HEK293 (cell line): ENCODE data around the gene PARVA.

ENCODE experiments used
- CTCF ChIA-PET: fragments of 350-600 bp; formaldehyde crosslinking; extraction: SDS; loops from one replicate; lab custom pipeline; 2021; ENCODE audit warnings: antibody characterized with exemption; lab: Yijun Ruan, JAX
- POLR2A ChIA-PET: fragments of 300-600 bp; formaldehyde crosslinking; extraction: SDS; loops from one replicate; lab custom pipeline; 2020; ENCODE audit warnings: antibody characterized with exemption, inconsistent platforms; lab: Yijun Ruan, JAX
- H3K27ac ChIP-seq: fragments of 200-500 bp; sonication (Bioruptor generic); 2 replicates; pipeline ENCODE4 v1.5.1; 2014; ENCODE audit warnings: low read depth, low read length, control low read depth, inconsistent platforms; ENCODE audit errors: extremely low read depth
- H3K36me3 ChIP-seq, 2 experiments: fragments of 200-500 bp in 1 of 2; sonication (Bioruptor generic) in 1 of 2; 1 replicate in 1 of 2; 2 replicates in 1 of 2; pipeline ENCODE4 v1.5.1; 2014 to 2017; ENCODE audit warnings: inconsistent platforms in 2 of 2, low read length in 2 of 2; ENCODE audit not compliant: control insufficient read depth in 2 of 2, insufficient read depth in 1 of 2
- H3K4me1 ChIP-seq: fragments of 200-500 bp; sonication (Bioruptor generic); 2 replicates; pipeline ENCODE4 v1.5.1; 2014; ENCODE audit warnings: mild to moderate bottlenecking, low read length, inconsistent platforms; ENCODE audit not compliant: control insufficient read depth, insufficient read depth
- H3K4me3 ChIP-seq: 2 replicates; pipeline ENCODE4 v1.5.1; 2011; ENCODE audit warnings: low read depth, mild to moderate bottlenecking, control low read depth, low read length, moderate library complexity
- H3K9me3 ChIP-seq: fragments of 200-500 bp; sonication (Bioruptor generic); 2 replicates; pipeline ENCODE4 v1.5.1; 2014; ENCODE audit warnings: low read depth, low read length, inconsistent platforms; ENCODE audit not compliant: control insufficient read depth, insufficient read depth
- GLIS1 ChIP-seq: fragments of 450-650 bp; formaldehyde crosslinking; IDR thresholded peaks from 2 replicates; pipeline ENCODE4 v1.5.1; 2016; ENCODE audit warnings: missing biosample characterization, missing genetic modification characterization
- ZBTB17 ChIP-seq: fragments of 450-650 bp; formaldehyde crosslinking; IDR thresholded peaks from 2 replicates; pipeline ENCODE4 v1.5.1; 2016; ENCODE audit warnings: missing biosample characterization, missing genetic modification characterization
- ZNF146 ChIP-seq: fragments of 450-650 bp; formaldehyde crosslinking; IDR thresholded peaks from 2 replicates; pipeline ENCODE4 v1.5.1; 2016; ENCODE audit warnings: missing biosample characterization, missing genetic modification characterization
- ZNF174 ChIP-seq: fragments of 450-650 bp; formaldehyde crosslinking; IDR thresholded peaks from 2 replicates; pipeline ENCODE4 v1.5.0; 2017; ENCODE audit warnings: missing biosample characterization, mild to moderate bottlenecking, missing genetic modification characterization
- ZNF221 ChIP-seq: fragments of 450-650 bp; formaldehyde crosslinking; IDR thresholded peaks from 2 replicates; pipeline ENCODE4 v1.5.1; 2017; ENCODE audit warnings: missing biosample characterization, missing genetic modification characterization, borderline replicate concordance
- ZNF23 ChIP-seq: fragments of 450-650 bp; formaldehyde crosslinking; IDR thresholded peaks from 2 replicates; pipeline ENCODE4 v1.5.1; 2016; ENCODE audit warnings: missing biosample characterization, missing genetic modification characterization, borderline replicate concordance
- ZNF391 ChIP-seq: fragments of 450-650 bp; formaldehyde crosslinking; IDR thresholded peaks from 2 replicates; pipeline ENCODE4 v1.5.1; 2016; ENCODE audit warnings: low read depth, missing biosample characterization, missing genetic modification characterization, borderline replicate concordance
- ZNF473 ChIP-seq: fragments of 450-650 bp; formaldehyde crosslinking; IDR thresholded peaks from 2 replicates; pipeline ENCODE4 v1.5.1; 2017; ENCODE audit warnings: missing biosample characterization, missing genetic modification characterization
- ZNF501 ChIP-seq: fragments of 450-650 bp; formaldehyde crosslinking; IDR thresholded peaks from 2 replicates; pipeline ENCODE4 v1.5.1; 2016; ENCODE audit warnings: missing biosample characterization, missing genetic modification characterization
- ZNF510 ChIP-seq: fragments of 450-650 bp; formaldehyde crosslinking; IDR thresholded peaks from 2 replicates; pipeline ENCODE4 v1.5.1; 2018; ENCODE audit warnings: mild to moderate bottlenecking, missing genetic modification characterization, missing biosample characterization; ENCODE audit not compliant: insufficient replicate concordance
- ZNF514 ChIP-seq: fragments of 450-650 bp; formaldehyde crosslinking; IDR thresholded peaks from 2 replicates; pipeline ENCODE4 v1.5.1; 2016; ENCODE audit warnings: missing biosample characterization, missing genetic modification characterization
- ZNF530 ChIP-seq: fragments of 450-650 bp; formaldehyde crosslinking; IDR thresholded peaks from 2 replicates; pipeline ENCODE4 v1.5.1; 2016; ENCODE audit warnings: low read depth, missing biosample characterization, missing genetic modification characterization
- ZNF626 ChIP-seq: fragments of 450-650 bp; sonication (Bioruptor Pico); formaldehyde crosslinking; IDR thresholded peaks from 2 replicates; pipeline ENCODE4 v1.5.1; 2018; ENCODE audit warnings: missing biosample characterization, missing genetic modification characterization, inconsistent platforms
- ZSCAN30 ChIP-seq: fragments of 450-650 bp; IDR thresholded peaks from 2 replicates; pipeline ENCODE4 v1.5.1; 2018; ENCODE audit warnings: missing biosample characterization, mild to moderate bottlenecking, missing genetic modification characterization, moderate library complexity
- TF ChIP-seq, protein P1 (sequence below): fragments of 450-650 bp; formaldehyde crosslinking; IDR thresholded peaks from 2 replicates; pipeline ENCODE4 v1.5.1; 2016; ENCODE audit warnings: missing biosample characterization, missing genetic modification characterization
- TF ChIP-seq, protein P2 (sequence below): fragments of 450-650 bp; IDR thresholded peaks from 2 replicates; pipeline ENCODE4 v1.5.1; 2018; ENCODE audit warnings: missing biosample characterization, missing genetic modification characterization
- TF ChIP-seq, protein P3 (sequence below): fragments of 450-650 bp; formaldehyde crosslinking; IDR thresholded peaks from 2 replicates; pipeline ENCODE4 v1.5.0; 2017; ENCODE audit warnings: missing biosample characterization, missing genetic modification characterization, borderline replicate concordance
- TF ChIP-seq, protein P4 (sequence below): fragments of 450-650 bp; formaldehyde crosslinking; conservative IDR thresholded peaks from 2 replicates; pipeline ENCODE4 v1.5.1; 2016; ENCODE audit warnings: low read depth, missing biosample characterization, missing genetic modification characterization
- TF ChIP-seq, protein P5 (sequence below): fragments of 450-650 bp; formaldehyde crosslinking; IDR thresholded peaks from 2 replicates; pipeline ENCODE4 v1.5.1; 2016; ENCODE audit warnings: missing biosample characterization, missing genetic modification characterization

PARVA gene

DNA sequence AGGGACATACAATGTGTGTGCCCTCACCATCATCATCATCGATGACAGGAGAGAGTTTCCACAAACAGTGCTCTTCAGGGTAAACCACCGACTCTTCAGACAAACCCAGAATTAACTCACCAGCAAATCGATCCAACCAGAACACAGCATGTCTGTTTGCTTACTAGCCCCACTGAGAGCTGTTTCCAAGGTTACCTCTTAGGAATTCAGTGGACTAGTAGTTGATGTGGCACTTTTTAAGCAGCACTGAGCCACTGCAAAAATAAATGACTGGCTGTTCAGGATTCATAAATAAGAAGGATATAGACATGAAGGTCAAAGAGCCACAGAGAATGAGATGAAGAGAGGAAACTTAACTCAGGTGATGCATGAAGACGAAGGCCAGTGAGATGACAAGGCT is 83.1 kb downstream of the PARVA start:
- CTCF ChIA-PET = no interaction called here
- no peak for TF ChIP-seq ZNF626 (tag by site-specific recombination)
- TF ChIP-seq ZNF23 (tag by site-specific recombination) = no peak
- TF ChIP-seq ZNF174 = no peak
- no peak for TF ChIP-seq GLIS1 (tag by site-specific recombination)
- no peak for TF ChIP-seq ZBTB17 (tag by site-specific recombination)
- no peak for TF ChIP-seq ZNF530 (tag by site-specific recombination)
- no peak for TF ChIP-seq ZSCAN30 (tag by site-specific recombination)
- TF ChIP-seq, protein P1, sequence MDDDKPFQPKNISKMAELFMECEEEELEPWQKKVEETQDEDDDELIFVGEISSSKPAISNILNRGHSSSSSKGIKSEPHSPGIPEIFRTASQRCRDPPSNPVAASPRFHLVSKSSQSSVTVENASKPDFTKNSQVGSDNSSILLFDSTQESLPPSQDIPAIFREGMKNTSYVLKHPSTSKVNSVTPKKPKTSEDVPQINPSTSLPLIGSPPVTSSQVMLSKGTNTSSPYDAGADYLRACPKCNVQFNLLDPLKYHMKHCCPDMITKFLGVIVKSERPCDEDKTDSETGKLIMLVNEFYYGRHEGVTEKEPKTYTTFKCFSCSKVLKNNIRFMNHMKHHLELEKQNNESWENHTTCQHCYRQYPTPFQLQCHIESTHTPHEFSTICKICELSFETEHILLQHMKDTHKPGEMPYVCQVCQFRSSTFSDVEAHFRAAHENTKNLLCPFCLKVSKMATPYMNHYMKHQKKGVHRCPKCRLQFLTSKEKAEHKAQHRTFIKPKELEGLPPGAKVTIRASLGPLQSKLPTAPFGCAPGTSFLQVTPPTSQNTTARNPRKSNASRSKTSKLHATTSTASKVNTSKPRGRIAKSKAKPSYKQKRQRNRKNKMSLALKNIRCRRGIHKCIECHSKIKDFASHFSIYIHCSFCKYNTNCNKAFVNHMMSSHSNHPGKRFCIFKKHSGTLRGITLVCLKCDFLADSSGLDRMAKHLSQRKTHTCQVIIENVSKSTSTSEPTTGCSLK (tag by site-specific recombination) = no peak
- no peak for TF ChIP-seq ZNF510 (tag by site-specific recombination)
- TF ChIP-seq, protein P2, sequence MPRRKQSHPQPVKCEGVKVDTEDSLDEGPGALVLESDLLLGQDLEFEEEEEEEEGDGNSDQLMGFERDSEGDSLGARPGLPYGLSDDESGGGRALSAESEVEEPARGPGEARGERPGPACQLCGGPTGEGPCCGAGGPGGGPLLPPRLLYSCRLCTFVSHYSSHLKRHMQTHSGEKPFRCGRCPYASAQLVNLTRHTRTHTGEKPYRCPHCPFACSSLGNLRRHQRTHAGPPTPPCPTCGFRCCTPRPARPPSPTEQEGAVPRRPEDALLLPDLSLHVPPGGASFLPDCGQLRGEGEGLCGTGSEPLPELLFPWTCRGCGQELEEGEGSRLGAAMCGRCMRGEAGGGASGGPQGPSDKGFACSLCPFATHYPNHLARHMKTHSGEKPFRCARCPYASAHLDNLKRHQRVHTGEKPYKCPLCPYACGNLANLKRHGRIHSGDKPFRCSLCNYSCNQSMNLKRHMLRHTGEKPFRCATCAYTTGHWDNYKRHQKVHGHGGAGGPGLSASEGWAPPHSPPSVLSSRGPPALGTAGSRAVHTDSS = no peak
- TF ChIP-seq ZNF473 (tag by site-specific recombination) = no peak
- TF ChIP-seq ZNF514 (tag by site-specific recombination) = no peak
- TF ChIP-seq, all 188 proteins: peak for 0
- POLR2A ChIA-PET = no interaction called here
- Histone ChIP-seq H3K4me3 (no peak overlapping the region), H3K4me1 (no peaks in the 10 kb centered on the region), H3K9me3 (no peaks in the 10 kb centered on the region), H3K36me3 (no peaks in the 10 kb centered on the region), H3K27ac (no peak overlapping the region)

DNA sequence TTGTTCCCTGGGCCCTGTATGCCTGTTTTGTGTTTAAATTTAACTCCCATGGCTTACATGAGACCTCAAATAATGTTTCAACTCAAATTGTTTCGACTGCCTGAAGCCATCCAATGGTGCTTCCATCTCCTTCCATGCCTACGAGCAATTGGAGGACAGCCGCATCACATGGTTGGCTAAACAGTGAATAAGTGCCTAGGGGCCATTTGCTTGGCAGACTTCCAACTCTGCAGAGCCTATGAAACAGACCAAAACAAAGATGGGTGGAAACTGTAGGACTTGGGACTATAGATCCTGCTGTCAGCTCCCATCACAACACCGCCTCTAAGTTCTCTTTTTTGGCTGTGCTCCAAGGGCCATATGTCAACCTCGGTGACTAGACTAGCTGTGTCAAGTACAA is 84.1 kb downstream of the PARVA start:
- no peaks in the 10 kb centered on the region for H3K4me1 ChIP-seq
- no peak overlapping the region for H3K27ac ChIP-seq
- no peaks in the 10 kb centered on the region for H3K9me3 ChIP-seq
- H3K4me3 ChIP-seq = no peak overlapping the region
- no peaks in the 10 kb centered on the region for H3K36me3 ChIP-seq
- POLR2A ChIA-PET = no interaction called here
- CTCF ChIA-PET = interaction anchor here (0.7 kb wide), 1 partner anchor 668 kb away, joined by 3 read pairs; no protein-coding TSS in a partner anchor
- TF ChIP-seq ZNF391 = no peak
- TF ChIP-seq, protein P3, sequence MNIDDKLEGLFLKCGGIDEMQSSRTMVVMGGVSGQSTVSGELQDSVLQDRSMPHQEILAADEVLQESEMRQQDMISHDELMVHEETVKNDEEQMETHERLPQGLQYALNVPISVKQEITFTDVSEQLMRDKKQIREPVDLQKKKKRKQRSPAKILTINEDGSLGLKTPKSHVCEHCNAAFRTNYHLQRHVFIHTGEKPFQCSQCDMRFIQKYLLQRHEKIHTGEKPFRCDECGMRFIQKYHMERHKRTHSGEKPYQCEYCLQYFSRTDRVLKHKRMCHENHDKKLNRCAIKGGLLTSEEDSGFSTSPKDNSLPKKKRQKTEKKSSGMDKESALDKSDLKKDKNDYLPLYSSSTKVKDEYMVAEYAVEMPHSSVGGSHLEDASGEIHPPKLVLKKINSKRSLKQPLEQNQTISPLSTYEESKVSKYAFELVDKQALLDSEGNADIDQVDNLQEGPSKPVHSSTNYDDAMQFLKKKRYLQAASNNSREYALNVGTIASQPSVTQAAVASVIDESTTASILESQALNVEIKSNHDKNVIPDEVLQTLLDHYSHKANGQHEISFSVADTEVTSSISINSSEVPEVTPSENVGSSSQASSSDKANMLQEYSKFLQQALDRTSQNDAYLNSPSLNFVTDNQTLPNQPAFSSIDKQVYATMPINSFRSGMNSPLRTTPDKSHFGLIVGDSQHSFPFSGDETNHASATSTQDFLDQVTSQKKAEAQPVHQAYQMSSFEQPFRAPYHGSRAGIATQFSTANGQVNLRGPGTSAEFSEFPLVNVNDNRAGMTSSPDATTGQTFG (tag by site-specific recombination) = no peak
- no peak for TF ChIP-seq ZNF501 (tag by site-specific recombination)
- TF ChIP-seq, all 188 proteins: peak for 0

DNA sequence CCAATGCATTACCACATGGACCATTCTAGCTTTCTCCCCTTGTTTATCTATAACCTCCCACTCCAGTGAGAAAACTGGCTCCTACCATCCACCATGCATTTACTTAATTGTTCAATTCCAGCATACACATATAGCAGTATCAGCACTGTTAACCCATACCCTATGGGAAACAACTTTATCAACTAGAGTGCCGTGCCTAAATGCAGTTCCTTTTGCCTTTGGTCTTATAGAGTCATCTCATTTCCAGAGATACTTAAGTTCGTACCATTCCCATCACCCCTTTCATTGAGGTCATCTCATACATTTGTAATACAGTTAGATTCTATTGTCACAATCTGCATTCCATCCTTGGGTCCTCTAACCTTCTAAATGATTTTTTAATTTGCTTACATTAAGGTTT is 86.9 kb downstream of the PARVA start:
- Histone ChIP-seq H3K9me3 (no peaks in the 10 kb centered on the region), H3K4me3 (no peak overlapping the region), H3K36me3 (no peaks in the 10 kb centered on the region), H3K4me1 (no peaks in the 10 kb centered on the region), H3K27ac (no peak overlapping the region)
- CTCF ChIA-PET = interaction anchor here (0.6 kb wide), 1 partner anchor 614 kb away, joined by 3 read pairs; no protein-coding TSS in a partner anchor
- POLR2A ChIA-PET = no interaction called here
- TF ChIP-seq ZNF146 (tag by site-specific recombination) (no peak), ZNF221 (tag by site-specific recombination) (no peak)
- TF ChIP-seq, protein P4, sequence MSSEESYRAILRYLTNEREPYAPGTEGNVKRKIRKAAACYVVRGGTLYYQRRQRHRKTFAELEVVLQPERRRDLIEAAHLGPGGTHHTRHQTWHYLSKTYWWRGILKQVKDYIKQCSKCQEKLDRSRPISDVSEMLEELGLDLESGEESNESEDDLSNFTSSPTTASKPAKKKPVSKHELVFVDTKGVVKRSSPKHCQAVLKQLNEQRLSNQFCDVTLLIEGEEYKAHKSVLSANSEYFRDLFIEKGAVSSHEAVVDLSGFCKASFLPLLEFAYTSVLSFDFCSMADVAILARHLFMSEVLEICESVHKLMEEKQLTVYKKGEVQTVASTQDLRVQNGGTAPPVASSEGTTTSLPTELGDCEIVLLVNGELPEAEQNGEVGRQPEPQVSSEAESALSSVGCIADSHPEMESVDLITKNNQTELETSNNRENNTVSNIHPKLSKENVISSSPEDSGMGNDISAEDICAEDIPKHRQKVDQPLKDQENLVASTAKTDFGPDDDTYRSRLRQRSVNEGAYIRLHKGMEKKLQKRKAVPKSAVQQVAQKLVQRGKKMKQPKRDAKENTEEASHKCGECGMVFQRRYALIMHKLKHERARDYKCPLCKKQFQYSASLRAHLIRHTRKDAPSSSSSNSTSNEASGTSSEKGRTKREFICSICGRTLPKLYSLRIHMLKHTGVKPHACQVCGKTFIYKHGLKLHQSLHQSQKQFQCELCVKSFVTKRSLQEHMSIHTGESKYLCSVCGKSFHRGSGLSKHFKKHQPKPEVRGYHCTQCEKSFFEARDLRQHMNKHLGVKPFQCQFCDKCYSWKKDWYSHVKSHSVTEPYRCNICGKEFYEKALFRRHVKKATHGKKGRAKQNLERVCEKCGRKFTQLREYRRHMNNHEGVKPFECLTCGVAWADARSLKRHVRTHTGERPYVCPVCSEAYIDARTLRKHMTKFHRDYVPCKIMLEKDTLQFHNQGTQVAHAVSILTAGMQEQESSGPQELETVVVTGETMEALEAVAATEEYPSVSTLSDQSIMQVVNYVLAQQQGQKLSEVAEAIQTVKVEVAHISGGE (tag by site-specific recombination) = no peak
- TF ChIP-seq, protein P5, sequence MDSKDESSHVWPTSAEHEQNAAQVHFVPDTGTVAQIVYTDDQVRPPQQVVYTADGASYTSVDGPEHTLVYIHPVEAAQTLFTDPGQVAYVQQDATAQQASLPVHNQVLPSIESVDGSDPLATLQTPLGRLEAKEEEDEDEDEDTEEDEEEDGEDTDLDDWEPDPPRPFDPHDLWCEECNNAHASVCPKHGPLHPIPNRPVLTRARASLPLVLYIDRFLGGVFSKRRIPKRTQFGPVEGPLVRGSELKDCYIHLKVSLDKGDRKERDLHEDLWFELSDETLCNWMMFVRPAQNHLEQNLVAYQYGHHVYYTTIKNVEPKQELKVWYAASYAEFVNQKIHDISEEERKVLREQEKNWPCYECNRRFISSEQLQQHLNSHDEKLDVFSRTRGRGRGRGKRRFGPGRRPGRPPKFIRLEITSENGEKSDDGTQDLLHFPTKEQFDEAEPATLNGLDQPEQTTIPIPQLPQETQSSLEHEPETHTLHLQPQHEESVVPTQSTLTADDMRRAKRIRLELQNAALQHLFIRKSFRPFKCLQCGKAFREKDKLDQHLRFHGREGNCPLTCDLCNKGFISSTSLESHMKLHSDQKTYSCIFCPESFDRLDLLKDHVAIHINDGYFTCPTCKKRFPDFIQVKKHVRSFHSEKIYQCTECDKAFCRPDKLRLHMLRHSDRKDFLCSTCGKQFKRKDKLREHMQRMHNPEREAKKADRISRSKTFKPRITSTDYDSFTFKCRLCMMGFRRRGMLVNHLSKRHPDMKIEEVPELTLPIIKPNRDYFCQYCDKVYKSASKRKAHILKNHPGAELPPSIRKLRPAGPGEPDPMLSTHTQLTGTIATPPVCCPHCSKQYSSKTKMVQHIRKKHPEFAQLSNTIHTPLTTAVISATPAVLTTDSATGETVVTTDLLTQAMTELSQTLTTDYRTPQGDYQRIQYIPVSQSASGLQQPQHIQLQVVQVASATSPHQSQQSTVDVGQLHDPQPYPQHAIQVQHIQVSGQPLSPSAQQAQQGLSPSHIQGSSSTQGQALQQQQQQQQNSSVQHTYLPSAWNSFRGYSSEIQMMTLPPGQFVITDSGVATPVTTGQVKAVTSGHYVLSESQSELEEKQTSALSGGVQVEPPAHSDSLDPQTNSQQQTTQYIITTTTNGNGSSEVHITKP = no peak
